ENCODE measurements around the gene SLC8A3.

- no peak for TF ChIP-seq POLR2A (IDR thresholded peaks at IDR 0.05)
- TF ChIP-seq CTCF (IDR thresholded peaks at IDR 0.05) = no peak
Observed at GRCh38 chr14:70032016-70032415, 156.7 kb downstream of the SLC8A3 start.
